ENCODE data around the gene EEF2KMT. TPM values are rescaled to one million over a fixed set of nuclear protein-coding genes. Genes with fewer than 3 reads are reported as not detected.

Gene EEF2KMT
- total RNA-seq, 1 donor from 2014 or later, result 12.9 TPM

- no peak for TF ChIP-seq CTCF (IDR thresholded peaks at IDR 0.05; ENCODE audit: partially characterized antibody, unreplicated experiment)
- DNase-seq, result no peak
- Mint-ChIP-seq H3K27ac (ENCODE audit: unreplicated experiment) (no peak overlapping the region), H3K4me3 (ENCODE audit: unreplicated experiment) (no peak overlapping the region), H3K9me3 (ENCODE audit: unreplicated experiment) (peaks cover 4% of the 10 kb centered on the region), H3K27me3 (ENCODE audit: unreplicated experiment) (no peaks in the 10 kb centered on the region), H3K36me3 (ENCODE audit: unreplicated experiment) (no peaks in the 10 kb centered on the region), H3K4me1 (ENCODE audit: low read depth, unreplicated experiment) (no peaks in the 10 kb centered on the region)
Measured at GRCh38 chr16:5064915-5065314, 32.7 kb downstream of the EEF2KMT start.

DNA sequence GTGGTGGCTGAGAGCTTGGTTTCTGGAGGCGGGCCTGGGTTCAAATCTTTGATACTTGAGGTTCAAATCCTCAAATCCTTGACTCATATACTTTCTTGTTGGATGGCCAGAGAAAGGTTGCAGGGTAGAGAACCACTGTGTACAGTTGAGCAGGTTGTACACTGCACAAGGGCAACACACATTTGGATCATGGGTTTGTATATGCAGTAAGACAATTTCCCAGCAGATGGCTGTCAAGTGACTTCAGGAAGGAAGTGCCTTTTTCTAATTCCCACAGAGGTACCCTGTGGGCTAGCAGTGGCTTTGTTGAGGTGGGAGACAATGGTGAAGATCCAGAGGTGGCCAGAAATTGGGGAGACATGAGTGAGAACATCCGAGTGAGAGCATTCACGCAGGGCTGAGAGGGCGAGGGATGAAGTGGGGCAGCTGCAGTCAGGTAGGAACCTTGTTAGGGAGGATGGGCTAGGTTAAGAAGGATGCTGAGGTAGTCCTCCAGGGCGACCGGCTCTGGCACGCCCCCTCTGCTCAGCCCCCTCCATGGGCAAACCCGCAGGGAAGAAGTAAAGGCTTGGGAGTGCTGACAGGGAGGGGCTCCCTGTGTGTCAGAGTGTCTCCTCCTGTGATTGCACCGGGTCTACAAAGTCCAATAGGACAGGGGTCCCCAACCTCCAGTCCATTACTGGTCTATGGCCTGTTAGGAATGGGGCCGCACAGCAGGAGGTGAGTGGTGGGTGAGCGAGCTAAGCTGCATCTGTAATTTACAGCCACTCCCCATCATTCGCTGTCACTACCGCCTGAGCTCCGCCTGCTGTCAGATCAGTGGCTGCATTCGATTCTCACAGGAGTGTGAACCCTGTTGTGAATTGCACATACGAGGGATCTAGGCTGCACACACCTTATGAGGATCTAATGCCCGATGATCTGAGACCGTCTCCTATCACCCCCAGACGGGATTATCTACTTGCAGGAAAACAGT, 34.5 kb downstream of the EEF2KMT start:
- Mint-ChIP-seq H3K27ac (ENCODE audit: unreplicated experiment) (no peak overlapping the region), H3K4me3 (ENCODE audit: unreplicated experiment) (no peak overlapping the region), H3K36me3 (ENCODE audit: unreplicated experiment) (no peaks in the 10 kb centered on the region), H3K9me3 (ENCODE audit: unreplicated experiment) (peaks cover 4% of the 10 kb centered on the region), H3K4me1 (ENCODE audit: low read depth, unreplicated experiment) (no peaks in the 10 kb centered on the region), H3K27me3 (ENCODE audit: unreplicated experiment) (no peaks in the 10 kb centered on the region)
- no peak for DNase-seq
- no peak for TF ChIP-seq CTCF (IDR thresholded peaks at IDR 0.05; ENCODE audit: partially characterized antibody, unreplicated experiment)

DNA sequence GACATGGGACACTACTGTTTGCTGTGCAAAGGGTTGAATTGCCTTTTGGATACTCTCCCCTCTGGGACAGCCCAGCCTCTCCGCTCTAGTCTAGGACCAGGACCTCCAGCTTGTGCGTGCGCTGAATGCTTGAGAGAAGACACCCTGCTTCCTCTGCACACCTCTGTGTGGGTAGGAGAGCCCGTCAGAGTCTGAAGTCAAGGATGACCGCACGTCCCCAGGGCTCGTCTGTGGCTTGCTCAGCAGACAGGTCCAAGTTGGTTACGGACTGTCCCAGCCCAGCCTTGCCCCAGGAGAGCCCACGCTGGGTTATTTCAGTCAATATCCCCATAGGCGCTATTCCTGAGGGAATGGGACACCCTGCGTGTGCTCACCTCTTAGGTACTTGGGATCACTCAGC, 35.5 kb downstream of the EEF2KMT start:
- Mint-ChIP-seq H3K36me3 (ENCODE audit: unreplicated experiment) (no peaks in the 10 kb centered on the region), H3K9me3 (ENCODE audit: unreplicated experiment) (peaks cover 1% of the 10 kb centered on the region), H3K4me3 (ENCODE audit: unreplicated experiment) (no peak overlapping the region), H3K27ac (ENCODE audit: unreplicated experiment) (no peak overlapping the region), H3K4me1 (ENCODE audit: low read depth, unreplicated experiment) (no peaks in the 10 kb centered on the region), H3K27me3 (ENCODE audit: unreplicated experiment) (no peaks in the 10 kb centered on the region)
- no peak for DNase-seq
- TF ChIP-seq CTCF (IDR thresholded peaks at IDR 0.05; ENCODE audit: partially characterized antibody, unreplicated experiment), result no peak

DNA sequence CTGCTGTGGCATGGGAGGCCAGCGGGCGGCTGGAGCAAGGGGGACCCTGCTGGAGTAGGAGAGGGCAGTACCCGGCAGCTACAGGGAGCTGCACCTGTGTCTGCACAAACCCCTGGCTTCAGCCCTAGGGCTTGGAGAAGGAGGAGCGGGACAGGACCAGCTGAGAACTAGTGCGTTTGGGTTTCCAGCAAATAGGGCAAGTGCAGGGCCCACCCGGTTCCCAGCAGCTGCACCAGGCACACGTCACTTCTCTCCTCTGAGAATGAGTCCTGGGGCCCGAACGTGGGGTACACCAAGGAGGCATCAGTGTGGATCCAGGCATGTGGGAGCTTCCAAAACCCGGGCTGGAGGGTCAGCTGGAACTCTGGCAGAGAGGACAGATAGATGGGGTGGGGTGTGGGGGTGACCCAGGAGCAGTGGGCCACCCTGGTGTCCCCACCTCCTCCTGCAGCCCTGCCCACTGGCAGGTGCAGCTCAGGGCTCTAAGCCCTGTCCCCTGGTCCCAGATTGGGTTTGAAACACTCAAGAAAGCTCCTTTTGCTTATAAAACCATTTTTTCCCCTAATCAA, 37.4 kb downstream of the EEF2KMT start:
- Mint-ChIP-seq H3K27me3 (ENCODE audit: unreplicated experiment) (no peaks in the 10 kb centered on the region), H3K36me3 (ENCODE audit: unreplicated experiment) (no peaks in the 10 kb centered on the region), H3K4me1 (ENCODE audit: low read depth, unreplicated experiment) (no peaks in the 10 kb centered on the region), H3K27ac (ENCODE audit: unreplicated experiment) (no peak overlapping the region), H3K4me3 (ENCODE audit: unreplicated experiment) (no peak overlapping the region), H3K9me3 (ENCODE audit: unreplicated experiment) (peaks cover 1% of the 10 kb centered on the region)
- no peak for DNase-seq
- no peak for TF ChIP-seq CTCF (IDR thresholded peaks at IDR 0.05; ENCODE audit: partially characterized antibody, unreplicated experiment)
